HG02852 (cell line): Measurements from ENCODE around the gene WDR93.

ENCODE experiments used
- ATAC-seq: cut with Tn5 transposase; IDR thresholded peaks from one replicate; pipeline ENCODE4 v1.9.1; 2021; ENCODE audit warnings: mild to moderate bottlenecking, moderate library complexity; ENCODE audit not compliant: unreplicated experiment

WDR93 gene

DNA sequence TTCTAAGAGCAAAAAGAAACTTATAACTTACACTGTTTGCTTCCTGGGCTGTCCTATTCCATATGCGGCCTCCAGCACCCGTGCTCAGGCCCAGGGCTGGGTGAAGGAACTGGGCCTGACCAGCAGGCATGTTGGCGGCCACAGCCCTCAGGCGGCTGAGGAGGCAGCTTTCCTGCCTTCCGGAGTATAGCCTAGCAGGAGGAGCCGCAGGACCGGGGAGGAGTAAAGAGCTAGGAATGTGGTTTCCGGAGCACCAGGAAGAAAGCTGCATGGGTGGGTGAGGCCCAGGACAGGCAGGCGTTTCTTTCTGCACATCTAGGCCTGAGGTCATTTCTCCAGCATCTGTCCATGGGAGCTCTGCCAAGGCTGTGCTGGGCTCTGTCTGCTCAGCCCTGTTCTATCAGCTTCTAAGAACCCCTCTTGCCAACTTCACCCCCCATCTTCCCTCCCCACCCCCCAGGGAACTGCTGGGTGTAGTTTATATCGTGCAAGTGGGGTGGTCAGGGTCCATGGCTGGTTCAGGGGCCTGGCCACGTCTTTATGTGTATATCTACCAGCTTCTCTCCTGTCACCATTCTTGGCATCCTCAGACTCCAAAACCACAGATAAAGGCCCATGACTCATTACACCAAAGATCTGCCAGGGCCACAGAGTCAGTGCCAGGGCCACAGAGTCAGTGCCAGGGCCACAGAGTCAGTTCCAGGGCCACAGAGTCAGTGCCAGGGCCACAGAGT is 27.6 kb upstream of the WDR93 start:
- ATAC-seq, result no peak

DNA sequence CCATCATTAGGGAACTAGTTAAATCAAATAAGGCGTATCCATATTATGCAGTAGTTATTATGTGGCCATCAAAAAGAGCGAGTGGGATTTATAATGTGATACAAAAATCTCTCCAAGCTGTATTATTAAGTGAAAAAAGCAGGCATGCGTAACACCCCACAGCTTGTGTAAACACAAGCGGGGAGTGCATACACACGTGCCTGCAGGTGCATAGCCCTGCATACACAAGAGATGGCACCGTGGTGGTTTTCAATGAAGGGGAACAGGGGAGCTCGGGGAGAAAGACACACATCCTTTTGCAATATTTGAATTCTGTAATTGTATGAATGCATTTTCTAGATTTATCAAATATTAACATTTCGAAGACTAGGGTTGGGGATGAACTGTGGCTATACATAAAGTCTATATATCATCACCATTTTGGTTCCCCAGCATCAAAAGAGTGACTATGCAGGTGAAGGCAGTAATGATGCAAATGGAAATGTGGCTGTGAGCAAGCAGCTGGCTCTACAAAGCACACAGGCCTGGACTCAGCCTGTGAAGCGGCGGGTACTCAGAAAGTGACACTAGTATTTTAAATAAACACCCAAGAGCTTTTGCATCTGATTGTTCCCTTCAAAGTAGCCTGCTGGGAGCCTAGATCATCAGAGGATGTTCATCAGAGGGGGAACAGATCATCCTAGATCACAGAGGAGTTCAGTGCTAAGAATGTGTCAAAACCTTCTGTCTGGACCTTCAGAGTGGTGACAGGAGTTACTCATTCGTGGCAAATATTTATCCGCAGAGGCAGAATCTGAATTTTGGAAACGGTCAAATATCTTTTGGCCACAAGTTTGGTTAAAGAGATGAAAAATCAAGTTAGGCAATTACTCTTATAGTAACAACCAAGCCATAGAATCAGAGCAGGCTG is 25.9 kb upstream of the WDR93 start:
- ATAC-seq, result no peak

DNA sequence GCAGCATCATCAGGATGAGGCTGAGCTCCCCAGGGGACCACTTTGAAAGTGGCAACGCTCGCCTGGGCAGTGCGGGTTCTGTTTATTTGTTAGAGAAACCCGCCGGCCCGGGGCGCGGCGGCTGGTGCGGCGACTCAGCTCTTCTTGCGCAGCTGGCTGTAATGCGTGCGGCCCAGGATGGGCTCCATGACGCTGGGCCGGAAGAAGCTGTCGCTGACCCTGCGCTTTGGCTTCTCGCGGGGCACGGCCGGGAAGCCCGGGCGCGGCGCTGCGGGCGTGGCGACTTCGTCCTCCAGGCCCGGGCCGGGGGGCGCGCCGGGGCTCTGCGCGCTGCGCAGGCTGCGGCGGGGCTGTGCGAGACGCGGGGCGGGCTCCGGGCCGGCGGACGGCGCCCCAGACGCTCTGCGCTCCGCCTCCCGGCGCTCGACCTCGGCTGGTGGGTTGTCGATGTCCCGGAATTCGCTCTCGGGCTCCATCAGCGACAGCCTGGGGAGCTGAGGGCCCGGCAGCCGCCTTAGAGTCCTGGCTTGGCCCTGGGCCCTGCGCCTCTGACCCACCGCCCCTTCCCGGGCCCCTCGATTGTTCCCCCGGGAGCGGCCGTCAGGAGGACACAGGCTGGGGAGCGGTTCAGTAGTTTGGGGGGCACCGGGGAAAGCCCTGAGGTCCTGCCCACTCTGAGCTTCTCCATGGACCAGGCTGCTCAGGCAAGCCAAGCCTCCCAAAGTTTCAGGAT is 25.0 kb upstream of the WDR93 start:
- no peak for ATAC-seq

DNA sequence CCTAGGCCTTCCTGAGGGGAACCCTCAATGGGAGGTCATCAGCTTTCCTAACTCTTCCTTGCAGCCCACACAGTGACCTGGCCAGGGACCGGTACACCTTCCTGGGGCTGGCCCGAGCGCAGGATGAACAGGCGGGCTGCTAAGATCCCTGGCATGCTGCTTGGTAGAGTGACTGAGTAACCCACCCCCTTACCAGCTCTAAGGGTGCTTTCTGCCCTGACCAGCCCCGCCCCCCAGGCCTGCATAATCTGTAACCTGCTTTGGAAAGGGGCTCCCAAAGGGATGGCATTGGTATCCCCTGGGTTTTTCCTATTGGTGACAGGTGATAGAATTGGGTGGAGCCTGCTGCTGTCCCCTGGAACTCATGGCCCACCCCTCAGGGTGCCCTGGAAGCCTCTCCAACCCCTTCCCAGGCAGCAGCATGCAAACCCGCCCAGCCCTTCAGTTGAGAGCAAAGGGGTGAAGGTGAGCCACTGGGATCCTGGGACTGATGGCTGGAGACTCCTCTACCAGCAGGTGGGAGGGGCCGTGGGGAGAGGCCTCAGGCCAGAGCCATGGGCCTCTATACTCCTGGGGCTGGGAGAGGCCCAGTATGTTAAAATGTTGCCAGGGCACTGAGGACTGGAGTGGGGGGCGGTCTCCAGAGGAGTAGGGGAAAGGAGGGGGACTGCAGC is 24.3 kb upstream of the WDR93 start:
- ATAC-seq, result no peak

DNA sequence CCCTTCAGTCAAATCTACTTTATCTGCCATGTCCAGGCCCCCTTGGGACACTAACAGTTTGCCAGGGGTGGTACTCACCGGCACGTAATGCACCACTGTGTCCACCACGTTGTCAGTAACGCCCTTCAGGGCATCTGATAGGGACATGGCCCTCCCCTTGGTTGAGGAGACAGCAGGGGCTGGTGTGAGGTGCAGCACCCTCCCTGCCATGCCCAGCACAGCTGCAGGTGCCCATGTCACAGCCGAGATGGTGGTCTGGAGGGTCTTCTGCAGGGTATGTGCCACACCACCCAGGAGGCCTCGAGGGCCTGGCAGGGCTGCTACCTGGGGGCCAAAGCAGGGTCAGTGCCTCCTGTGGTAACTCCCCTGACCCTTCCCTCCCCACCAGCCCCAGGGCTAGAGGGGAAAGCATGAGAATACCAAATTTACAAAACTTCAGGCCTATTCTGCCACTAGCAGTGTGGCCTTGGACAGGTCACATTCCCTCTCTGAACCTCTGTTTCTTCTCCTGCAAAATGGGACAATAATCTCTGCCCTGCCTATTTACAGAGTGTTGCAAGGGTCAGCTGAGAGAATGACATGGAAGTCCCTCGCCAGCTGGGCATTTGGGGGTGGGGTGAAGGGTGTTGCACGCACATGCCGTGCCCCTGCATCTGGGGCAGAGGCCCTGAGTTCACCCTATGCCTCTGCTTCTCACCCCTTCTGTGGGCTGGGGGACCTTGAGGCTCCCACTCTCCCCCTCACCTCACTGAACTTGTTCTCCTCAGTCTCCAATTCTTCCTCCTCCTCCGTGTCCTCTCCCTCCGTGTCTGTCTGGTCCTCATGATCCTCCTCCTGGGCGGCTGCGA is 23.5 kb upstream of the WDR93 start:
- no peak for ATAC-seq

DNA sequence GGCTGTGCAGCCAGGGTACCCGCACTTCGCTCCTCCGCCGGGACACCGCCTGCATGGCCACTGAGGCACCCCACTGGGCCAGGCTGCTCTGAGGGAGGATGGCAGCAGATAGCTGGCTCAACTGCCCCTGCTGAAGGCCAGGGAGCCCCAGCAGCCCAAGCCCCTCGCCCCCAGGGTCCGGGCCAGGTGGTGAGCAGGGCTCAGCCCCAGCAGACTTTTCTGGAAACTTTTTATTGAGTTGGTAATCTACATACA is 23.0 kb upstream of the WDR93 start:
- ATAC-seq, result no peak

DNA sequence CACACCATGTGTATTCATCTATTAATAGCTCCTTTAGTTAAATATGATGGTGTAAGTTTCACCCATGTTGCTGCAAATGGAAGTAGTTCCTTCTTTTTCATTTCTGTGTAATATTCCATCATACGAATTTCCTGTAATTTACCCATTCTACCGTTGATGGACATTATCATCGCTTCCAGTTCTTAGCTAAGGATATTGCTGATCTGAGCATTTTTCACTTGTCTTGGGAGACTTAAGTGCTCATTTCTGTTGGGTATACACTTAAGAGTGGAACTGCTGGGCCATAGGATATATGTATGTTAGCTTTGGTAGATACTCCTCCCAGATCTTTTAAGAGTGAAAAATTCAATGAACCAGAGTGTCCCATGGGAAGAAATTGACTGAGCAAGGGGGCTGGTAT is 22.4 kb upstream of the WDR93 start:
- no peak for ATAC-seq

DNA sequence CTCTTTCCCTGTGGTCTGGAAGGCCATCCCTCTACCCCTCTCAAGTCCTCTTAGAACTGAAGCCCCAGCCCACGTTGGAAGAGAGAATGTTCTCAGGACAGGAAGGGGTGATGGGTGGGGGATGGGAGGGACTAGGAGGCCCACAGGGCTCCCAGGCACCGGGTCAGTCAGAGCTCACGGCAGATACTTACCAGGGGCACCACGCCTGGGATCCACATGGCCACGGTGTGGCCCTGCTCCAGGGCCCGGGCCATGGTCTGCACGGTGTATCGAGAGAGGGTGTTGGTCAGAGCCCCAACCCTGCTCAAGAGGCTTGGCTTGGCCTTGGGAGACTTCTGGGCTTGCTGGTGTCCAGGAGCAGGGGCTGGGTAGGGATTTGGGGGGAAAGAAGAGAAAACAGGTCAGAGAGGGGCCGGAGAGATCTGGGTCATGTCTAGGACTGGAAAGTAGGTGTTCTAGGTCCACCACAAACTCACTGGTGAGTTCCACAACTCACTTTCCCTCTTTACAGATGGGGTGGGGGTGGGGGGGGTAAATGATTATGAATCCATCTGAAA is 21.2 kb upstream of the WDR93 start:
- no peak for ATAC-seq

DNA sequence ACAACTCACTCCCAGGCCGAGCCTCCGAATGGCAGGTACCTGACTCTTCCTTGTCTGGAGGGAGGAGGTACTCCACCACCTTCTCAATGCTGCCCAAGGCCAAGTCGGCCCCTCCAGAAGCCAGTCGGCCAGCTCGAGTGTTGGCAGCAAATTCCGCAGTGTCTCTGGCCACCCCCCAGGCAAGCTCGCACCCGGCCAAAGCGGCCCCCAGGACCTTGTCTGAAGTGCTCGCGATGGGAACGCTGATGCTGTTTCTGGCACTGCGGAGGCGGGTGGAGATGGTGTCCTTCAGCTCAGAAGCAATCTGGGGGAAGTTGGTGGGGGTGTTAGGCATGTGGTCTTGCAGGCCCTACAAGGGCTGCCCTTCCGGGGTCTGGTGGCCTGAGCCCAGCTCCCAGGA is 20.7 kb upstream of the WDR93 start:
- no peak for ATAC-seq

DNA sequence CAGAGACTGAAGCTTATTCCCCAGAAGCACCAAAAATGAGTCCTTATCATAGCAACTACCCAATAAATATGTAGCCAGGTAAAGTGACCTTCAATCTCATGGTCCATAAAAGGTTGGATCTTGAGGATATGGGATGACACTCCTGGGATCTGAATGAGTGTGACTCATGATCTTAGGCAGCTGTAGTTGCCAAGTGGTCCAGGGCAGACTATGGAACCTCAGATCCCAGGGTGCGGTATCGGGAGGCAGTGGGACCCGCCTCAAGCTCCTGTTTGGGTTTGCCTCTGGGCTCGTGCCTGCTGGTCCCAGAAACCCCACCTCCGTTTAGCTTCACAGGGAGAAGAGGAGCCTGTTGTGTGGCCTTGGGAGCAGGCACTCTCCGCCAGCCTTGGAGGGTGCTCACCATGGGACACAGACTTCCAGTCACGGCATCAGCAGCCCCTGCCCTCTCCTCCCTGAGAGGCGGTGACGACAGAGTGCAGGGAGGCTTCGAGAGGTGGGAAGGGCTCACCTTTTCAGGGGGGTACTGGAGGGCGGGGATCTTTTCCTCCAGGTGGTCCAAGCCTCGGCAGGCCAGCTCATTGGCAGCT is 19.5 kb upstream of the WDR93 start:
- no peak for ATAC-seq

DNA sequence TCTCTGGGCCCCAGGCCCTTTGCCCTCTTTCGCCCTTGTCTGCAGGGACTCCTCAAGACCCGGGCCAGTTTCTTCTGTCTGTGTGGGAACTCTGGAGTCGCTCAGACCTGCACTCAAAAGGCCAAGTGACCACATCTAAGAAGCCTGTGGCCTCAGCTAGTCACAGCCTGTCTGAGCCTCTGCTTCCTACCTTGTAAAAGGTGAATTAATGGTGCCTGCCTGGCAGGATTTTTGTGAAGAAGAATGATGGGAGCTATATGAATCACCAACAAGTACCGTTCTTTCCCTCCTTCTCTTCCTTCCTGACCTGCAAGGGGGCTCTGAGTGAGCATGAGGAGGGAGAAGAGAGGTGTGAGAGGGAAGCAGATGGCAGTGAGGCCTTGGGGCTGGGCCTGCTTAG is 18.9 kb upstream of the WDR93 start:
- no peak for ATAC-seq

DNA sequence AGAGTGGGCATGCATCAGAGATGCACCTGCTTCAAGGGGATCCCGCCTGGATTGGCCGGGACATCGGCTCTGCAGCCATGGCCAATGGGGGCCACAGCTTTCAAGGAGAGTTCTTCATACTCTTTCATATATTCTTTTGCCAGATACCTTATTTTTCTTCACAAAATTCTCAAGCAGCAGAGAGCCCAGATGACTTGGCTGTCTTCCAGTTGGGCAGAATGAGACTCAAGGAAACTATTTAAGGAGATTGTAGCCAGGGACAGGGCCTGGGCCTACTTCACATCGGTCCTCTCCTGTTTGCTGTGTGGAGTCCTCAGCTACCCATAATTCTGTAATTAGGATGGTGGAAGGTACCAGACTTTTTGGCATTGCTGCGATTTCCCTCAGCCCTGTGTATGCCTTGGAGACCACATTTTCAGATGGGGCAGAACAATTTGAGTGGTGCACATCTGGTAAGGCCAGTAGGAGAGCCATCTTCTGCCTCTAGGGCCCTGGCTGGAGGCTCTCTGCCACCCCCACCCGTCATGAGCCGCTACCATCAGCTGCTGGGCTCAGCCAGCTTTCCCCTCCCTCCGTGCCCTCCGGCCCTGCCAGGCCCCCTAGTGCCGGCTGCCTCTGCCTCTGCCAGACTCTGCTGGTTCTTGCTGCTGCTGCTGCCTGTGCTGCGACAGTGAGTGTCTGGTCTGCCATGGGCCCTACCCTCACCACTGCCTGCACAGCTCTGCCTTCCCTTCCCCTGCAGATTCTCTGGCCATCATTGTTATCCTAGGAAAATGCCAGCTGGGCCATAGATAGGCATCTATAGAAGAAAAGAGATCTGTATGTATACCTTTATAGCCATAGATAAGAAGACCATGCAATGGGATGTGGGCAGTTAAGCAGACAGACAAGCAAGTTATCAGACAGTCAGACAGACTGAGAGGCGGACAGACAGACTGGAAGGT is 18.1 kb upstream of the WDR93 start:
- no peak for ATAC-seq

DNA sequence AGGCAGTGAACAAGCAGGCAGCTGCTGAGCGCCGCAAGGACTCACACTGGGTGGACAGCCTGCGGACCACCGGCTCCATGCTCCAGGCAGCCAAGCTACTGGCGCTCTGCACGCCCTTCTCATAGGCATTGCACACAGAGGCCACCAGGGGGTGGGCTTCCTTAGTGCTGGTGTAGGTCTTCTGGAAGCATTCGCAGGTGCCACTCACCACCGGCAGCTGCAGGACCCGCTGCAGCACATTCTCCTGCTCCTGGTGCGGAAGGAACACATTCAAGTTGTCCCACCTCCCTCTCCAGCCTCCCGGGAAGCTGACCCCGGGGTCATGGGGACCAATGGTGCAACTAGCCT is 17.5 kb upstream of the WDR93 start:
- no peak for ATAC-seq

DNA sequence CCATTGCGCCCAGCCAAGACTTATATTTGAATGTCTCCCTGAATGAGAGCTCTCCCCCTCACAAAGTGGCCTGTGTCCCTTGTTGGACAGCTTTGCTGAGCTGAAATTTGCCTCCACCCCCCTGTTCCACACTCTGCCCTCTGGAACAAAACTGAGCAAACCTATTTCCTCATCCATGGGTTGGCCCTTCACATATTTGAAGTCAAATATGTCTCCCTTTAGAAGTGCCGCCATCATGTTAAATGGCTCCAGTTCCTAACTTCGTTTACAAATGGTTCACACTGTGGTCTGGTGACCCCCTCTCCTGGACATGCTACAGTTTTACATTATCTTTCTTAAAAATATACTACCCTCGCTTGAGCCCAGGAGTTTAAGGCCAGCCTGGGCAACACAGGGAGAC is 16.1 kb upstream of the WDR93 start:
- ATAC-seq, result no peak

DNA sequence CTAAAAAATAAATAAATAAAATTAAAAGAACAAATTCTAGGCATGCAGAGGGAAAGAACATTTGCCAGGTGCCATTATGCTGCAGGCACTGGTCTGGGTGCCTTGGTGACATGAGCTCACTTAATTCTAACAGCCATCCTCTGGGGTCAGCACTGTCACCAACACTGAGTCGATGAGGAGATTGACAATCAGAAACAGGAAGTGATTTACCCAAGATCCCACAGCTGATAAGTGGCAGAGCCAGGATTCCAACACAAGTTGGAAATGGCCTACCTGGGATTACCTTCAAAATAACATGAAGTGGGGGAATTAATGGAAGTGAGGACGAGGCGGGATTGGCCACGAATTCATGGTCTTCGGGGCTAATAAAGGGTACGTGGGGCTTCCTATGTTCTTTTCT is 15.0 kb upstream of the WDR93 start:
- ATAC-seq, result no peak

DNA sequence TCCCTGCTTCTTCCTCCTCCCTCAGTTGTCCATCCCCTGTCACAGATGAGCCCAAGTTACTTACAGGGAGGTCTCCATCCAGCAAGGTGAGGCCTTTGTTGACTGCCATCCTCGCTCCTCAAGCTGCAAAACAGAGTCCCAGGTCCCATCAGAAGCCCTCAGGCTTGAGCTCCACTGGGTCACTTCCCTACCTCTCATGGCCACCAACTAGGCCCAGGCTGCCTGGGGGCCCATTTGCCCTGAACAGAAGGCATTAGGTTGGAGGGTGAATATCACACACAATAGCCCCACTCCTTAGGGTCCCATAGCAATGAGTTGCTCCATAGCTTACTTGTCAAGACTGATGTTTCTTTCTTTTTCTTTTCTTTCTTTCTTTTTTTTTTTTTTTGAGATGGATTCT is 13.2 kb upstream of the WDR93 start:
- no peak for ATAC-seq

DNA sequence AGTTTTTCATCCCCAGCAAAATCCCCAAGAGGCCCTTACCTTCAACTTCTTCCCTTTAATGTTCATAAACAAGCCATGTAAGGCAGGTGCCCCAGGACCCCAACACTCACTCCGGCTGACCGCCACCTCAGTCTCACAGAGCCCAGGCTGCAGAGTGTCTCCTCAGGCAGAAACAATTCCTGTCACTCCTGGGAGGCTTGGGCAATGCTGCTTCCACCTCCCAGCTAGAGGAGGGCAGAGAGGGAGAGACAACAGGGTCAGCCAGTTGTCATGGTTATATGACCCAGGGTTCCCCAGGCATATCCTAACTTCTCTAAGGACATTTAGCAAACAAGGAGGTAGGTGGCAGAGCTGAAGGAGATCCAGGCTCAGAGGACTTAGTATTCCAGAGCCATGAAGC is 11.4 kb upstream of the WDR93 start, which contains the start of gene PLIN1:
PLIN1 (minus strand) TSS at position 156 of the 400 bp plus-strand sequence. CDS start 1,878 bp downstream, outside the sequence.
- ATAC-seq, result no peak

DNA sequence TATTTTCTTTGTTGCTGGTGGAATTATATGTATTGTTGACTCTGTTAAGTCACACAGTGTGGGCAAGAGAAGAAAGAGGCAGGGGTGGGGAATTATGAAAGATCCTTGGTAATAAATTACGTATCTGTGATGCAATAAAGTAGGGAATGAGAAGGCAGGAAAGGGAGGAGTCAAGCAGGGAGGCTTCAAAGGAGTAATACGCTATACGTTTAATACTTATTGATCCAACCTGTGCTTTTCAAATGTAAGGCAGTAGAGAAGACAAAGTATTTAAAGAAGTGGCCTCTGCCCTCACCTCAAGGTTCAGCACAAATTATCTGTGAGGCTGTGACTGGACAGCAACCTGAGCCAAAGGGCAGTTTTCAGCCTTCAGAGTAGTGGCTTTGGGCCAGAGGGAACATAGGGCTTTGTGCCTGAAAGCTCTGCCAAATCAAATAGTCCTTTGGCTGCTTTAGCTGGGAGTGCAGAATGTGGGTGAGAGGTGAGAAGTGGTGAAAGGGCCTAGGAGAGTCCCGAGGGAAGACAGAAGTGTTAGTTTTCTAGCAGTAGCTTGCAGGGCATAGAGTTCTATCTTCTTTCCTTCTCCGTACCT is 10.2 kb upstream of the WDR93 start:
- ATAC-seq, result no peak
